ENCODE results near the gene PATZ1. TPM values are rescaled to one million over a fixed set of nuclear protein-coding genes. Genes with fewer than 3 reads are reported as not detected.

Gene PATZ1
- total RNA-seq, 1 donor from 2014 or later, result 37.4 TPM

GRCh38 chr22:31277741-31278140 lies 68.4 kb downstream of the PATZ1 start:
- Mint-ChIP-seq H3K27me3 (no peaks in the 10 kb centered on the region), H3K4me3 (no peak overlapping the region), H3K27ac (no peak overlapping the region), H3K9me3 (no peaks in the 10 kb centered on the region), H3K36me3 (ENCODE audit: low read depth) (peaks cover 69% of the 10 kb centered on the region), H3K4me1 (no peaks in the 10 kb centered on the region)
- ATAC-seq (ENCODE audit: low read depth), result no peak
- no peak for DNase-seq
- ChIA-PET POLR2A (interaction anchor here (1.1 kb wide), 1 partner anchor 13 kb away, joined by 4 read pairs; no protein-coding TSS in a partner anchor), CTCF (interaction anchor here (1.2 kb wide), 1 partner anchor 36 kb away, joined by 5 read pairs; no protein-coding TSS in a partner anchor)
- no peak for TF ChIP-seq CTCF (IDR thresholded peaks at IDR 0.05)
- intact Hi-C loops (cut with micrococcal nuclease), result no loop called here

GRCh38 chr22:31276426-31277167 lies 69.5 kb downstream of the PATZ1 start:
- POLR2A ChIA-PET, result interaction anchor here (0.6 kb wide), 1 partner anchor 120 kb away, joined by 3 read pairs; no protein-coding TSS in a partner anchor
- Mint-ChIP-seq H3K27me3 (no peaks in the 10 kb centered on the region), H3K27ac (no peak overlapping the region), H3K4me3 (no peak overlapping the region), H3K36me3 (ENCODE audit: low read depth) (peaks cover 61% of the 10 kb centered on the region), H3K4me1 (no peaks in the 10 kb centered on the region), H3K9me3 (no peaks in the 10 kb centered on the region)
- ATAC-seq (ENCODE audit: low read depth) (no peak), DNase-seq (no peak)
- CTCF ChIA-PET, result interaction anchor here (1.0 kb wide), 1 partner anchor 10 kb away, joined by 3 read pairs; no protein-coding TSS in a partner anchor
- intact Hi-C loops (cut with micrococcal nuclease), result no loop called here
- TF ChIP-seq CTCF (IDR thresholded peaks at IDR 0.05), result no peak

Other genes starting within 250 kb of the PATZ1 start
- 9.0 and 9.5 TPM in 2 replicates for gene SELENOM, start 238.8 kb downstream of the PATZ1 start, total RNA-seq
- 0.12 and 0.16 TPM in 2 replicates for gene INPP5J, start 223.4 kb downstream of the PATZ1 start, total RNA-seq
- gene PLA2G3, start 205.8 kb downstream of the PATZ1 start, total RNA-seq, result not detected in 2 replicates
- 19.0 and 20.7 TPM in 2 replicates for gene RNF185, start 186.2 kb downstream of the PATZ1 start, total RNA-seq
- gene LIMK2, start 134.0 kb downstream of the PATZ1 start, total RNA-seq, result 15.3 and 17.7 TPM in 2 replicates
- 20.3 and 21.0 TPM in 2 replicates for gene PIK3IP1, start 53.9 kb downstream of the PATZ1 start, total RNA-seq
- 68.5 and 71.1 TPM in 2 replicates for gene DRG1, start 53.3 kb upstream of the PATZ1 start, total RNA-seq
- gene EIF4ENIF1, start 143.5 kb upstream of the PATZ1 start, total RNA-seq, result 46.4 and 53.6 TPM in 2 replicates
- gene SFI1, start 150.2 kb upstream of the PATZ1 start, total RNA-seq, result 110 and 126 TPM in 2 replicates